ENCODE data around the gene SMAD1.
"Not testable (repeated sequence)": the region's sequence is repeated elsewhere in the genome, so short reads cannot be mapped to it uniquely, and the experiment has no call there.

Gene SMAD1

GRCh38 chr4:145567516-145567915 is 85.9 kb downstream of the SMAD1 start:
- Histone ChIP-seq H3K9me3 (ENCODE audit: control insufficient read depth in 2 of 2, low read length in 2 of 2) (no peaks in the 10 kb centered on the region), H3K36me3 (ENCODE audit: control insufficient read depth in 2 of 2, insufficient read depth in 2 of 2, low read length in 2 of 2) (no peaks in the 10 kb centered on the region), H3K27ac (ENCODE audit: low read depth in 2 of 2, low read length in 2 of 2) (no peak overlapping the region), H3K27me3 (ENCODE audit: control insufficient read depth in 2 of 2, insufficient read depth in 2 of 2, low read length in 2 of 2) (peaks cover 0 to 2% of the 10 kb centered on the region in 2 donors), H3K4me3 (ENCODE audit: low read length in 2 of 2) (no peak overlapping the region), H3K9ac (ENCODE audit: low read depth in 1 of 2, low read length in 2 of 2) (no peak overlapping the region), H3K4me1 (ENCODE audit: control insufficient read depth in 2 of 2, insufficient read depth in 2 of 2, low read length in 2 of 2) (no peaks in the 10 kb centered on the region)

DNA sequence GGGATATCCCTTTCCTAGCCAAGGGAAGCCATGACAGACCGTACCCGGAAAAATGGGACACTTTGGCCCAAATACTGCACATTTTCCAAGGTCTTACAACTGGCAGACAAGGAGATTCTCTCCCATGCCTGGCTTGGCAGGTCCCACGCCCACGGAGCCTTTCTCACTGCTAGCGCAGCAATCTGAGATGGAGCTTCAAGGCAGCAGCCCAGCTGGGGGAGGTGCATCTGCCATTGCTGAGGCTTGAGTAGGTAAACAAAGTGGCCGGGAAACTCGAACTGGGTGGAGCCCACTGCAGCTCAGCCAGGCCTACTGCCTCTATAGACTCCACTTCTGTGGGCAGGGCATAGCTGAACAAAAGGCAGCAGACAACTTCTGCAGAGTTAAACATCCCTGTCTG is 92.9 kb downstream of the SMAD1 start:
- H3K9me3 ChIP-seq (ENCODE audit: control insufficient read depth in 2 of 2, low read length in 2 of 2); H3K4me3 ChIP-seq (ENCODE audit: low read length in 2 of 2); H3K4me1 ChIP-seq (ENCODE audit: control insufficient read depth in 2 of 2, insufficient read depth in 2 of 2, low read length in 2 of 2); H3K9ac ChIP-seq (ENCODE audit: low read depth in 1 of 2, low read length in 2 of 2); H3K27me3 ChIP-seq (ENCODE audit: control insufficient read depth in 2 of 2, insufficient read depth in 2 of 2, low read length in 2 of 2); H3K36me3 ChIP-seq (ENCODE audit: control insufficient read depth in 2 of 2, insufficient read depth in 2 of 2, low read length in 2 of 2); H3K27ac ChIP-seq (ENCODE audit: low read depth in 2 of 2, low read length in 2 of 2): not testable (repeated sequence)

DNA sequence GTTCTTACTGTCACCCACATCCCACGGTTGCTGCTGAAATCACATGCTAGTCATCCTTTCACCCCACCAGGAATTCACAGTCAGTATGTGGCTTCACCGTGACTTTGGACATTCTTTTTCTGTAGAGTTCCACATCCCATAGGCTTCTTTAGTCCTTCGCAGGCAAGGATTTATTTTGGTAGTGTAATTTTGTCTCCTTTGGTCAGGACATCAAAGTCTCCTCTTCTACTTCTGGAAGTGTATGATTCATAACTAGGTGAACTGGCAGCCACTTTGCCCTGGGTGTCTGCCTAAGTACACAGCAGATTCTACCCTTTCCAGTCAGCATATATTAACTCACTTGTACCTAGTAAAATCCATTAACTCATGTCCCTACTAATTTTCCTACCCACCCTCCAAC is 99.3 kb downstream of the SMAD1 start:
- H3K9ac ChIP-seq (ENCODE audit: low read depth in 1 of 2, low read length in 2 of 2), result no peak overlapping the region
- H3K27me3 ChIP-seq (ENCODE audit: control insufficient read depth in 2 of 2, insufficient read depth in 2 of 2, low read length in 2 of 2), result no peaks in the 10 kb centered on the region
- no peaks in the 10 kb centered on the region for H3K4me1 ChIP-seq (ENCODE audit: control insufficient read depth in 2 of 2, insufficient read depth in 2 of 2, low read length in 2 of 2)
- no peak overlapping the region for H3K27ac ChIP-seq (ENCODE audit: low read depth in 2 of 2, low read length in 2 of 2)
- no peaks in the 10 kb centered on the region for H3K36me3 ChIP-seq (ENCODE audit: control insufficient read depth in 2 of 2, insufficient read depth in 2 of 2, low read length in 2 of 2)
- H3K4me3 ChIP-seq (ENCODE audit: low read length in 2 of 2), result no peak overlapping the region
- H3K9me3 ChIP-seq (ENCODE audit: control insufficient read depth in 2 of 2, low read length in 2 of 2), result no peaks in the 10 kb centered on the region

DNA sequence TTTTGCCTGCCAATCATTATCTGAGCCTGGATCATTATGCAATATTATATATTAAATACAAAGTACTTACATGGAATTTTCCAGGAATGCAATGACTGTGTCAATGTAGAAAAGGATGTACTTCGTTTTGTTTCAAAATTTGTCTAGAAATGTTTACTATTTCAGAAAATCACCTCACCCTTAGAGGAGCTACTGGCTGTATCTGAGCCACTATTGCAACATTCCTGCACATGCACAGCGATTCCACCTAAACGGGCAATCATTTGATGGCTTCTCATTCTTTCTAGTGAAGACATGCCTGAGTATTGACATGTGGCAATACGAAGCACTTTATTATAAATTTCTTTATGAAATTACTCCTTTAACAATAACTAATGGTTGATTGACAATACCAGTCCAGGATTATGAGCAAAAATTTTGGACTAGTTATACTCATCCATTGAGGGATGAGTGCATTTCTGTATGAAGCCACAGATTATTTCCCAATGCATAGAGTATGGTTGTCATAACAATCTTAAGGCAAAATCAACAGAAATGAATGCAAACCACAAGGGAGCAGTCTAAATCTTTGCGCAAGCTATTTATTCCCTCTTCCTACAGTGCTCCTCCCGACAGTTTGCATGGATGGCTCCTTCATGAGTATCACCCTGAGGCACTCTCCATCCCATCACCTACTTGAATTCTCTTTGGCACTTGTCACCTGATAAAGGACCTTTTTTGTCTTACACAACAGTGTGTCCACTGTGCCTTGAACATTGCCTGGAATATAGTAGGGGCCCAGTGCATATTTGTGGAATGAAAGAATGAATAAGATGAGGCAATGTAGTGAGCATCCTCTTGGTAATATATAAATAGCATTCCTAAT is 101.8 kb downstream of the SMAD1 start:
- no peaks in the 10 kb centered on the region for H3K36me3 ChIP-seq (ENCODE audit: control insufficient read depth in 2 of 2, insufficient read depth in 2 of 2, low read length in 2 of 2)
- no peak overlapping the region for H3K27ac ChIP-seq (ENCODE audit: low read depth in 2 of 2, low read length in 2 of 2)
- no peaks in the 10 kb centered on the region for H3K4me1 ChIP-seq (ENCODE audit: control insufficient read depth in 2 of 2, insufficient read depth in 2 of 2, low read length in 2 of 2)
- H3K27me3 ChIP-seq (ENCODE audit: control insufficient read depth in 2 of 2, insufficient read depth in 2 of 2, low read length in 2 of 2), result no peaks in the 10 kb centered on the region
- no peak overlapping the region for H3K9ac ChIP-seq (ENCODE audit: low read depth in 1 of 2, low read length in 2 of 2)
- no peak overlapping the region for H3K4me3 ChIP-seq (ENCODE audit: low read length in 2 of 2)
- no peaks in the 10 kb centered on the region for H3K9me3 ChIP-seq (ENCODE audit: control insufficient read depth in 2 of 2, low read length in 2 of 2)

- no peaks in the 10 kb centered on the region for H3K27me3 ChIP-seq (ENCODE audit: control insufficient read depth in 2 of 2, insufficient read depth in 2 of 2, low read length in 2 of 2)
- H3K4me1 ChIP-seq (ENCODE audit: control insufficient read depth in 2 of 2, insufficient read depth in 2 of 2, low read length in 2 of 2), result no peaks in the 10 kb centered on the region
- H3K4me3 ChIP-seq (ENCODE audit: low read length in 2 of 2), result no peak overlapping the region
- H3K27ac ChIP-seq (ENCODE audit: low read depth in 2 of 2, low read length in 2 of 2), result no peak overlapping the region
- no peaks in the 10 kb centered on the region for H3K36me3 ChIP-seq (ENCODE audit: control insufficient read depth in 2 of 2, insufficient read depth in 2 of 2, low read length in 2 of 2)
- no peak overlapping the region for H3K9ac ChIP-seq (ENCODE audit: low read depth in 1 of 2, low read length in 2 of 2)
- H3K9me3 ChIP-seq (ENCODE audit: control insufficient read depth in 2 of 2, low read length in 2 of 2), result no peaks in the 10 kb centered on the region
These were observed 105.6 kb downstream of the SMAD1 start for GRCh38 chr4:145587088-145587754.

DNA sequence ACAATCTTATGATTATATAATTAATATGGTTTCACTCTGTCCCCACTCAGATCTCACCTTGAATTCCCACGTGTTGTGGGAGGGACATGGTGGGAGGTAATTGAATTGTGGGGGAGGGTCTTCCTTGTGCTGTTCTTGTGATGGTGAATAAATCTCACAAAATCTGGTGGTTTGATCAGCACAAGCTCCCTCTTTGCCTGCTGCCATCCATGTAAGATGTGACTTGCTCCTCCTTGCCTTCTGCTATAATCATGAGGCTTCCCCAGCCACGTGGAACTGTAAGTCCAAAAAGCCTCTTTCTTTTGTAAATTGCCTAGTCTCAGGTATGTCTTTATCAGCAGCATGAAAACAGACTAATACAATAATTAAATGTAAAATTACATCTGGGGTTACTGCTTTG is 107.7 kb downstream of the SMAD1 start:
- H3K4me3 ChIP-seq (ENCODE audit: low read length in 2 of 2); H3K27ac ChIP-seq (ENCODE audit: low read depth in 2 of 2, low read length in 2 of 2); H3K36me3 ChIP-seq (ENCODE audit: control insufficient read depth in 2 of 2, insufficient read depth in 2 of 2, low read length in 2 of 2); H3K9ac ChIP-seq (ENCODE audit: low read depth in 1 of 2, low read length in 2 of 2); H3K4me1 ChIP-seq (ENCODE audit: control insufficient read depth in 2 of 2, insufficient read depth in 2 of 2, low read length in 2 of 2); H3K27me3 ChIP-seq (ENCODE audit: control insufficient read depth in 2 of 2, insufficient read depth in 2 of 2, low read length in 2 of 2); H3K9me3 ChIP-seq (ENCODE audit: control insufficient read depth in 2 of 2, low read length in 2 of 2): not testable (repeated sequence)

DNA sequence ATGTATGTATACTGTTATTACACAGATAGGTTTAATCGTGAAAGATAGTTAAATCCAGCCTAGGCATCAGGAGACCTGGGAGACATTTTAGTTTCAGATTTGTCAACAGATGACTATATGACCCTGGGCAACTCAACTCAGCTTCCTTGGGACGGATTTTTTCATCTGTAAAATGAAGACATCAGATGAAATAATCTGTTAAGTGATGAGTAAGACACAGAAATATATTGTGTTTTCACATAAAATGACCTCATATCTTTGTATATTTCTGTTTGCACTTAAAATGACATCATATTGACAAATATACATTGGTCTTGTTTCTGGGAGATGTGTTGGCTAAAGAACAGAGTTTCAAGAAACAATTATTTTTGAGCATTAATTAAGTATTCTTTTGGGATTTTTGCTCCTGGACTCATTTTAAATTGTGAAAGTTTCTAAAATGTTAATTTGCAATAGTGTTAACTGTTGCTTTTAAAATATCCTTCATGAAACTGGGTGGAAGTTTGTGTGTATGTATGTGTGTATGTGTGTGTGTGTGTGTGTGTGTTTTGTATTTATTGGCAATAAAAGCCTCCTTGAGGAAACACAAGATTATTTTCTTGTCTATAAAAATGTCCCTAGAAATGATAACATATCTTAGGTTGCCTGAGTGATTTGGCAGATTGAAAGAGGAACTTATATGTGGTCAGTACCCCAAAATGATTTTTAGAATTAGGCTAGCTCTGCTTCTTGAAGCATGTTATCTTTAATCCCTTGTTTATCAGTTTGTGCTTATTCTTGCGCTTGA is 108.5 kb downstream of the SMAD1 start:
- H3K9me3 ChIP-seq (ENCODE audit: control insufficient read depth in 2 of 2, low read length in 2 of 2), result no peaks in the 10 kb centered on the region
- H3K4me3 ChIP-seq (ENCODE audit: low read length in 2 of 2), result no peak overlapping the region
- H3K27me3 ChIP-seq (ENCODE audit: control insufficient read depth in 2 of 2, insufficient read depth in 2 of 2, low read length in 2 of 2), result no peaks in the 10 kb centered on the region
- no peak overlapping the region for H3K9ac ChIP-seq (ENCODE audit: low read depth in 1 of 2, low read length in 2 of 2)
- H3K27ac ChIP-seq (ENCODE audit: low read depth in 2 of 2, low read length in 2 of 2), result no peak overlapping the region
- H3K36me3 ChIP-seq (ENCODE audit: control insufficient read depth in 2 of 2, insufficient read depth in 2 of 2, low read length in 2 of 2), result no peaks in the 10 kb centered on the region
- H3K4me1 ChIP-seq (ENCODE audit: control insufficient read depth in 2 of 2, insufficient read depth in 2 of 2, low read length in 2 of 2), result no peaks in the 10 kb centered on the region

- H3K9me3 ChIP-seq (ENCODE audit: control insufficient read depth in 2 of 2, low read length in 2 of 2), result no peaks in the 10 kb centered on the region
- H3K9ac ChIP-seq (ENCODE audit: low read depth in 1 of 2, low read length in 2 of 2), result no peak overlapping the region
- H3K27ac ChIP-seq (ENCODE audit: low read depth in 2 of 2, low read length in 2 of 2), result no peak overlapping the region
- H3K4me1 ChIP-seq (ENCODE audit: control insufficient read depth in 2 of 2, insufficient read depth in 2 of 2, low read length in 2 of 2), result no peaks in the 10 kb centered on the region
- no peaks in the 10 kb centered on the region for H3K36me3 ChIP-seq (ENCODE audit: control insufficient read depth in 2 of 2, insufficient read depth in 2 of 2, low read length in 2 of 2)
- no peaks in the 10 kb centered on the region for H3K27me3 ChIP-seq (ENCODE audit: control insufficient read depth in 2 of 2, insufficient read depth in 2 of 2, low read length in 2 of 2)
- no peak overlapping the region for H3K4me3 ChIP-seq (ENCODE audit: low read length in 2 of 2)
These were observed 120.6 kb downstream of the SMAD1 start for GRCh38 chr4:145602129-145602760.

- Histone ChIP-seq H3K27ac (ENCODE audit: low read depth in 2 of 2, low read length in 2 of 2) (no peak overlapping the region), H3K4me1 (ENCODE audit: control insufficient read depth in 2 of 2, insufficient read depth in 2 of 2, low read length in 2 of 2) (no peaks in the 10 kb centered on the region), H3K27me3 (ENCODE audit: control insufficient read depth in 2 of 2, insufficient read depth in 2 of 2, low read length in 2 of 2) (no peaks in the 10 kb centered on the region), H3K9ac (ENCODE audit: low read depth in 1 of 2, low read length in 2 of 2) (no peak overlapping the region), H3K36me3 (ENCODE audit: control insufficient read depth in 2 of 2, insufficient read depth in 2 of 2, low read length in 2 of 2) (no peaks in the 10 kb centered on the region), H3K9me3 (ENCODE audit: control insufficient read depth in 2 of 2, low read length in 2 of 2) (no peaks in the 10 kb centered on the region), H3K4me3 (ENCODE audit: low read length in 2 of 2) (no peak overlapping the region)
These were observed 124.3 kb downstream of the SMAD1 start for GRCh38 chr4:145605941-145606340.
